Measurements from ENCODE around the gene IDUA.

IDUA gene

DNA sequence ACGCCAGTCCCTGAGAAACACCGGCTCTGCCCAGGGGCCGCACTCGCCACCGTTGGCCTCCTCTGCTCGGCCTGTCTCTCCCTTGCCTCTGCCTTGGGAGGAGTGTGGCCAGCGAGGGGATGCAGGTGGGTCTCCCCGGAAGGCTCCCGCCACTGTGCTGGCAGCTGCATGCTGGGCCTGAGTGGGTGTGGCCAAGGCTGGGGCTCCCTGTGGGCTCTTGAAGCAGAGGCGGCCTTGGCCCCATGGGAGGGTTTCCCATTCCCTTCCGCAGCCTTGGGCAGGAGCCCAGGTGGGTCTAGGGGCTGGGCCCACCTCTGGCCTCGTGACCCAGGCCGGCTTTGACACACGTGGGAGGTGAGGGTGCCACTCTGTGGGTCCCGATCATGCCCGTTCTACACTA is 43.7 kb downstream of the IDUA start:
- DNase-seq (ENCODE audit: low read depth in 2 of 2) = no peak

DNA sequence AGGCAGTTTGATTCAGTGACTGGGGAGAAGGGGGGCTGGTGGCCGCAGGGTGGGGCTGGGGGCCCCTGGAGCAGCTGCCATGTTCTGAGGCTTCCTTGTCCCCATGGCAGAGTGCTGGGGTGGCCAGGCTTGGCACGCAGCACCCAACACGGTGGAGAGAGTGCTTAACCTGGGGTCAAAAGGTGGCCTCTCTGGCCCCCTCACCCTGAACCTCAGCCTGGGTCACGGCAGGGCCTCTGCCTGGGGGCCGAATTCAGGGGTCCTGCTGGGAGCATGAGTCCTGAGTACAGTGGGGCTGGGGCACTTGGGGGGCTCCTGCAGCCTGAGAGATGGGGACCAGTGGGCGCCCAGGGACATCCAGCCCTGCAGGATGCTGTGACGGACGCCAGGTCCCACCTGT is 44.5 kb downstream of the IDUA start:
- DNase-seq (ENCODE audit: low read depth in 2 of 2) = no peak

DNA sequence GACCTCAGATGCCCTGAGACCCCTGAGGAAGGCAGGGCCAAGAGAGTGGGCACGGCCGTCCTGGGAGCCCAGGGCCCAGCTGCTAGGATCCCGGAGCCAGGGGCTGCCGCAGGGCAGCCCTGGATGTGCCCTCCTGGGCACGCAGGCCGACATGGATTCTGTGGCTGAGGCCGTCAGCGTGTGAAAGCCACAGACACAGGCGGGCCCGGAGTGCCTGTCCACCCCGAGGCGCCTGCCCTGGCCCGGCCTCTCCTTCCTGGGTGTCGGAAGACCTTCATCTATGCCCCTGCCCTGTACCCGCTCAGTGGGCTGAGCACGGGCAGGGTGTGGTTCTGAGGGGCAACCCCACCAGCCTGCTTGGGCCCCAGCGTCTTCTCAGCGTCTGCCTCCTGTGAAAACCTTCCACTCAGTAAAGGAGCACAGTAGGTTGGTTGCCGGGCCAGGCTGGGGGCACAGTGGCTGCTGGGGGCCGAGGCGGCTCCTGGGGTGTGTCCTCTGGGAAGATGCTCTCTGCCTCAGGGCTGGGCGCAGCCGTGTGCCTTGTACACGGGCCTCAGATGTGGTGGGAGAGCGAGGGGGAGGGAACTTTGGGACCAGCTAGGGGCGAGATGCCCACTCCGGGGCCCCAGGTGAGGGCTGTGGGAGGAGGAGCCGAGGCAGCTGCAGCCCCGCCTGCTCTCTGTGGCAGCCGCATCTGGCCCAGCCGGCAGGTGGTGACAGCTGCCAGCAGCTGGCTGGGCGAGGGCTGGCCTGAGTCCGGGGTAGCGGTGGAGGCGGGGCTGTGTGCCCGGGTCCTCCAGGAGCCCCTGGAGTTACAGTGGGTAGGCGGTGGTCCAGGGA is 45.3 kb downstream of the IDUA start:
- no peak for DNase-seq (ENCODE audit: low read depth in 2 of 2)

DNA sequence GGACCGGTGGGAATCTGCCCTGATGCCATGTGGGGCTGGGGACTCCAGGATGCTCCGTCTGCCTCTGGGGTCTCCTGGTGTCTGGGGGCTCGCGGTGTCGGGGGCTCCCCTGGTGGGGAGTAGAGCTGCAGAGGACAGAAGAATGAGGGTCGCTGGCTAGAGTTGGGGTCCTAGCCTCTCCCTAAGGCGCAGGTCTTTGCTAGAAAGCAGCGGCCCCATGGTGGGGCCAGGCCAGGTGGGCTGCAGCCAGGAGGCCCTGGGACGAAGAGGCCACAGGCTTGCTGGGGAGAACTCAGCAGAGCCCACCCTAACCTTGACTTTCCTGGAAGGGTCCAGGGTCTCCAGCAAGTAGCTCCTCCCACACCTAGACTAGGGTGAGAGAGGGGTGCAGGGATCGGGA is 46.0 kb downstream of the IDUA start:
- DNase-seq (ENCODE audit: low read depth in 2 of 2) = no peak

DNA sequence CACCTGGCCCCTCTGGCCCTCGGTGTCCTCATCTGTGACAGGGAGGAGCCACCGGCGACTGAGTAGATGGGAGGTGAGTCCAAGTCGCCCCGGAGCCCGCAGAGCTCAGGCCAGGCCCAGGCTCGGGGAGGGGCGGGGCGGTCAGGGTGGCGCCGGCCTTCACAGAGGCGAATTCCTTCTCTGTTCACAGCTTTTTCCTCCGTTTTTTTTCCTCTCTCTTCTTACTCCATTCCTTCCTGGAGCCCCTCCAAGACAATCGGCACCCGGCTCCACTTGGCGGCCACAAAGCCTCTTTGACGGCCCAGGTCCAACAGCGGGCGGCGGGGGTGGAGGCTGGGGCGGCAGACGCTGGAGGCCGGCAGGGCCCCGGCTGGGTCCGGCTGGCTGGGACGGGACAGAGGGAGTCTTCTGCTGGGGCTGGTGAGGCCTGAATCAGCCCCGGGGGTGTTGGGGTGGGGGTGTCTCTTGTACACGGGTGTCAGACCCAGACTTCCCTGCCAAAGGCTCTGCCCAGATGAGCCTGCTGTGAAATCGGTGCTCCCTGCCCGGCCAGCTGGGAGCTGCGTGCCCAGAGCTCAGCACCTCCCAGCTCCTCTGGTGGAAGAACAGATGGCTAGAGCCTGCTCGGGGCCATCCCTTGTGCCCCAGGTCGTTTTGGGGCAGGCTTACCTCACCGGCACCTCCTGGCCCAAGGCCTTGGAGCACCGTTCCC is 47.2 kb downstream of the IDUA start:
- no peak for DNase-seq (ENCODE audit: low read depth in 2 of 2)

DNA sequence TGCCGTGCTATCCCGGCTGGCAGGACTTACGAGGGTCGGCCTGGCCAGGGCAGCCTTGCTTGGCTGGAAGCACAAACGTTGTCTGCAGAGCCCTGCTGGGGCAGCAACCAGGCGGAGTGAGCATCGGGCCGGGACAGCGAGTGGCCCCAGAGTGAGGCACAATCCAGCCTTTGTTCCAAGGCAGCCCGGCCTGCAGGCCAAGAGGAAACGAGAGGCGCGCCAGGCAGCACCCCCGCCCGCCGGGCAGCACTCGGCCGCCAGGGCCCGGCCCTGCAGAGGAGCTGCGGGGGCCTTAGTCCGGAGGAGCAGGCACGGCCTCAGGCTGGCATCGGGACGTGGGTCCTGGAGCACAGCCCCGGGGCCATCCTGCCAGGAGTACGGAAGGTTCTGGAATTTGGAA is 48.7 kb downstream of the IDUA start:
- DNase-seq (ENCODE audit: low read depth in 2 of 2) = no peak

DNA sequence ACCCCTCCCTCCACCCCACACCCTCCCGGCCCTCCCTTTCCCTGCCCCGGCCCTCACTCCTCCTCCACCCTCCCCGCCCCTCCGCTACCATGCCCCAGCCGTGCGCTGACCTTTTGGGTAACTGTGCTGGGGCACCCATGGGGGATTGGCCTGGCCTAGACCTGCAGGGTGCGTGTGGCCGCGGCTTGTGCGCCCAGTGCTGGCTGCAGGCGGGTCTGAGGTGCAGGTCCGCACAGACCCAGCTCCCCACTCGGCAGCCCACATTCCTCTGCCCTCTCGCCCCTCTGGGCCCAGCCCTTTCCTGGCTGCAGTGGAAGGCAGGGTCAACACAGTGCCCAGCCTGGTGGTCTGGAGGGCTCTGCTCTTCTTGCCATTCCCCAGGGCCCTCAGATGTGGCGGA is 49.3 kb downstream of the IDUA start:
- DNase-seq (ENCODE audit: low read depth in 2 of 2) = no peak

DNA sequence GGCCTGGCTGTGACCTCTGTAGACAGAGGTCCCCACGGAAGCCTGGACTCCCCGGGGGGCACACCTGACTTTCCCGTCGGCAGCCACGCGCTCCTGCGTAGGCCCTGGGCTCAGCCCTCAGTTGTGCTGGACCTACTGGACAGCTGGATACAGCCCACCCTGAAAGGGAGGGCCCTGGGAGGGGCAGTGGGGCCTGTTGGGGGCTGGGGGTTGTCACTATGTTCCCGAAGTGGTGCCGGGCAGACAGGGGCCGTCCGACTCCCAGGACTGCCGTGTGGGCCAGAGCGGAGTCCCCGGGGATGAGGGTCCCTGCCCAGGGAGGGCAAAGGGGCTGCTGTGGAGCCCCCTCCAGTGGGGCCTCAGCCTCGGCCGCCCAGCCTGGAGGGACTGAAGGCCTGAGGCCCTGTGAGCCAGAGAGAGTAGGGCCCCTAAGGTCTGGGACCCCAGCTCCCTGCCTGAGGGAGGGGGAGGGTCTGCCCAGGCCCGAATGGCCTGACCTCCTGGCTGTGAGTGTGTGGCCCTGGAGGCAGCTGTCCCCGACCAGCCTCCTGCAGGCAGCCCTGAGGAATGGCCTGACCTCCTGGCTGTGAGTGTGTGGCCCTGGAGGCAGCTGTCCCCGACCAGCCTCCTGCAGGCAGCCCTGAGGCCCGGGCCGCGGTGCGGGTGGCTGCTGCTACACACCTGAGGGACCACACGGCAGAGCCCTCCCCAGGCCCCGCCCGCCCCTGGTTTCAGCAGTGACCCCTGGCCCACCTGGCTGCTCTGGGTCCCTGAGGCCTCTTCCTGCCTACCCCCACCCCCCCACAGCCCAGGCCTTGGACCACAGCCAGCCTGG is 50.3 kb downstream of the IDUA start:
- no peak for DNase-seq (ENCODE audit: low read depth in 2 of 2)

DNA sequence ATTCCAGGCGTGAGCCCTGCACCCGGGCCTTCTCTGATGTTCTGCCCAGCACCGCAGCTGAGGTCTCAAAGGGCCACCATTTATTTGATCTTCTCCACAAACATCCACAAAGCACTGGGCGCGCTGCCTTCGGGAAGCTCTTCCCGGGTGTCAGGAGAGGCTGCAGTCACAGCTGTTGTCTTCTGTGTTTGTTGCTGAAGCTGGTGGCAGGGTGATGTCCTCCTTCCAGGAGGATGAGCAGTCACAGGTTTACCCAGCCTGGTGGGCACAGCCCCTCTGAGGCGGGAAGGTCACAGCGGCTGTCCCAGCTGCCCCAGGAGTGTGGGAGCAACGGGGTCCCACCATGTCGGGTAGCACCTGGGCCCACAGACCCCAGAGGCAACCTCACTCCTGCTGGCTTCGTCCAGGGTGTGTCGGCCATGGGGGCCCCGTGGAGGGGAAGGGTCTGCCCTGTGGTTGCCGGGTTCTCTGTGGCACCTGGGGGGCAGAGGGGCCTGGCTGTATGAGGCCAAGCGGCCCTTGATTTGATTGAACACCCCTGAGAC is 52.2 kb downstream of the IDUA start:
- no peak for DNase-seq (ENCODE audit: low read depth in 2 of 2)

DNA sequence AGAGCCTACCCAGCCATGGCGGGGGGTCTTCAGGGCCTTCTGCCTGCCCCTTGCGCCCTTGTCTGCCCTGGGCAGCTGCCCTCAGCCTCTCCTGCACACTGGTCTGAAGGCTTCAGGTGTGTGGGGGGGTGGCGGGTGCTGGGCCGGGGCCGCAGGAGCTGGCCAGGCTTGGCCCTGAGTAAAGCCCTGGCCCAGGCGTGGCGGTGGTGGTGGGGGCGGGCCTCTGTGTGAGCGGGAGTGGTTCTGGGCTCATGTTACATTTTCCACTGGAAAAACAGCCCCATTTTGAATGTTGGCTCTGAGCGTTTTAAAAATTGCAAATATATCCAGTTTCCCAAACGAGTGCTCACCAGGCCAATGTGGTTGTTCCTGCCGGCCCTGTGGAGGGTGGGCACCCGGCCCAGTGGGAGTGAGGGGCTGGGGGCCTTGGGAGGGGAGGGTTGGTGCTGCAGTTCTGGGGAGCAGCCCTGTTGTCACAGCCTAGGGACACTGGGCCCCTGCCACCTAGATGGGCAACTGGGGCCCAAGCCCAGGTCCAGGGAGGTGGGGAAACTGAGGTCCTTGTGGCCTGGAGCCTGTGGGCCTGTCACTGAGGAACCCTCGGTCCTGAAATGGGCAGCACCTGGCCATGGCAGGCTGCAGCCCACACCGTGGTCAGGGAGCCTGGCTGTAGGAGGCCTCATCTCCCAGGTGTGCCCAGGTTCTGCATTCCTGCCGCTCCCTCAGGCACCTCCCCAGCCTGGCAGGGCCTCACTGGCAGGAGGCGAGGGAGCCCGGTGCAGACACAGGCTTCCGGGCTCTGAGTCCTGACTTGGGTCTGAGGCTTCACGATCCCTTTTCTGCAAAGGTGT is 52.9 kb downstream of the IDUA start:
- no peak for DNase-seq (ENCODE audit: low read depth in 2 of 2)

DNA sequence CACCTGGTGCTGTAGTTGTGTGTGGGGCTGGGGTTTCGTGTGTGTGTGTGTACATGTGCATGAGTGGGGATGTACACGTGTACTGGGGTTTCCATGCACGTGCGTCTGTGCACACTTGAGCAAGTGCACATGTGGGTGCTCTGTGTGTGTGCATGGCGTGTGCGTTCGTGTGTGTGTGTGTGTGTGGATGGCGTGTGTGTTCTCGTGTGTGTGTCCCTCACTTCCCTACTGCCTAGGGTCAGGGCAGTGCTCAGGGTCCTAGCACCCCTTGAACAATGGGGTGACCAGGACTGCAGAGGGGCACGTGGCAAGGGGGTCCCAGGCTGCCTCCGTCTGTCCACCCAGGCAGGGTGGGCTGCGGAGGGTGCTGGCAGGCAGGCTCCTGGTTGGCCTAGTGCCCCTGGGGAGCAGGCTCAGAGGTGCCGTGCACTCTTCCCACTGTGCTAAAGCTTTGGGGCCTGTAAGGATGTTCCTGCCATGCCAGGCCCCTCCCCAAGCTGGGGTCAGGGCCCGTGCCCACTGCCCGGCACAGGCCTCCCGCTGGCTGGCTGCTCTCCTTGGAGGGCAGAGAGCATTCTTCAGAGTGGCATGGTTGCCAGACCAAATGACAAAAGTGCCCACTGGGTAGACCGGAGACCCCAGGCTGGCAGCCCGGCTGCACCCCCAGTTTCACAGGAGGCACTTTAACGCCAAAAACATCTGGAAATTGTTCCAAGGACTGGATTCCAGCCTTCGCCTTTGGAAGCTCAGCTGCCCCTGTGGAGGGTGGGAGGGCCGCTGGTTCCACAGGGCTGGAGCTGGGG is 53.7 kb downstream of the IDUA start:
- DNase-seq (ENCODE audit: low read depth in 2 of 2) = no peak

DNA sequence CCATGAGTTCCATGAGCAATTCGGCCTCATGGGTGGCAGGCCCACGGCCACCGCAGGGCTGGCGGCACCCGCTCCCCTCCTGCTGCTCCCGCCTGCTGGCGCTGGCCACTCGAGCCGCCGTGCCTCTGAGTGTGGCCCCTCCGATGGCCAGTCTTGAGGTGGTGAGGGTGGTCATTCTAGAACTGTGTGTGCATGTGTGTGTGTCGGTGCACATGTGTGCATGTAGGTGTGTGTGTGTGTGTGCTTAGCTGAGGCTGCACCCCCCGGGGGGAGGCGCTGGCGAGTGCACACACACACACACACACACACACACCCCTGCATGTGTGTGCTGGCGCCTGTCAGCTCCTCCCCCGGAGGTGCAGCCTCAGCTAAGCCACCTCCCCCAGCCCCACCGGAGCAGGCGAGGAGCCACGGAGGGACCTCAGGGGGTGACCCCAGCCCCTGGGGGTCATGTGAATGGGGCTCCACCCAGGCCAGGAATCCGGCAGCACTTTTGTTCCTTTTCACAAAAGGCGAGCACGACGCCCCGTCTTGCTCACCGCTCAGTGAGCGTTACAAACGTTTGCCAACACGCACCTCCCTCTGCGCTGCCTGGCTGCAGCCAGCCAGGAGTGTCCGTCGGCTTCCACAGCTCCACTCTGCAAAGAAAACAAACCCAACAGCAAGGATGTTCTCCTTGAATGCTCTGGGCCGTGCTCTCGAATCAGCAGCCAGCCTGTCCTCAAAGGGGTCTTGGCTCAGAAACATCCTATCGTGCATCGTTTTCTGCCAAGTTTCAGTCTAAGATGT is 54.5 kb downstream of the IDUA start:
- DNase-seq (ENCODE audit: low read depth in 2 of 2) = no peak

DNA sequence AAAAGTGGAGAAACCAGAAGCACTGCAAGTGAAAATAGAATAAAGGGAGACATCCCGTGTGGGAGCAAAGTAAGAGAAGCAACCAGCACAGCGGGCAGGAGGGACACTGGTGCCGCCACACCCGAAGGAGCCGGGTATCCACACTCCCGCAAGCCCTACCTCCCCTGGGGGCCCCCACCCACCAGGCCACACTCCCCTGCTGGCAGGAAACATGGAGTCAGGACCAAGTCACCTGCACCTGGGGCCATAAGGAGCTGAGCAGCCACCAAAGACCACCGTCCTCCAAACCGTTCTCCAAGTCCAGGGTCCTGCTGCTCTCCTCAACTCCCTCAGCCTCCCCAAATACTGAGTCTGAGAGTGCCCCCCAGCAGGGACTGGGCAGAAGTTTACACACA is 55.1 kb downstream of the IDUA start:
- no peak for DNase-seq (ENCODE audit: low read depth in 2 of 2)

DNA sequence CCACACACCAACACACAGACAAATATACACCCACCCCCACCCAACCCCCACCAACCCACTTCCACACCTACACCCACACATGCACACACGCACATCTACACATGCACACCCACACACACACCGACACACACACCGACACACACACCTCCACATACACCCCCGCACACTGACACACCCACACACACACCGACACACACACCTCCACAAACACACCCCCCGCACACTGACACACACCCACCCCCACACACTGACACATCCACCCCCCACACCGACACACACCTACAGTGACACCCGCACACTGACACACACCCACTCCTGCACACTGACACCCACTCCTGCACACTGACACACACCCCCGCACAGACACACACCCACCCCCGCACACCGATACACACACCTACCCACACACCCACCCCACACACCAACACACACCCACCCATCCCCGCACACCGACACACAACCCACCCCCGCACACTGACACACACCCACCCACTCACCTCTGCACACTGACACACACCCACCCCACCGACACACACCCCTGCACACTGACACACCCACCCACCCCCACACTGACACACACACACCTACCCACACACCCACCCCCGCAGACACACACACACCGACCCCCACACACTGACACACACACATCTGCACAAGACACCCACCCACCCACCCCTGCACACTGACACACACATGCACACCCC is 55.7 kb downstream of the IDUA start:
- no peak for DNase-seq (ENCODE audit: low read depth in 2 of 2)

DNA sequence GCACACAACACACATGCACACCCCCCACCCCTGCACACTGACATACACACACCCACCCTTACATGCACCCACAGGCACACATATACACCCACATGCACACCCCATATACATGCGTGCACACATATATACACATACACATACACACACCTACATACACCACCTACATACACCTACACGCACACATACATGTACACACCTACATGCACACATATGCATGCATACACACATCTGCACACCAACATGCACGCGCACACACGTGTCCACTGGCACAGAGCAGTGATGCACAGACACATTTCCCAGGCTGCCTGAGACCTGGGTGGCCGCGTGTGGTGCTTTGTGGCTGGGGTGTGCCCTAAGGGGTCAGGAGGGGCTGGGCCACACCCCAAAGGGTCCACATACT is 56.3 kb downstream of the IDUA start:
- no peak for DNase-seq (ENCODE audit: low read depth in 2 of 2)

DNA sequence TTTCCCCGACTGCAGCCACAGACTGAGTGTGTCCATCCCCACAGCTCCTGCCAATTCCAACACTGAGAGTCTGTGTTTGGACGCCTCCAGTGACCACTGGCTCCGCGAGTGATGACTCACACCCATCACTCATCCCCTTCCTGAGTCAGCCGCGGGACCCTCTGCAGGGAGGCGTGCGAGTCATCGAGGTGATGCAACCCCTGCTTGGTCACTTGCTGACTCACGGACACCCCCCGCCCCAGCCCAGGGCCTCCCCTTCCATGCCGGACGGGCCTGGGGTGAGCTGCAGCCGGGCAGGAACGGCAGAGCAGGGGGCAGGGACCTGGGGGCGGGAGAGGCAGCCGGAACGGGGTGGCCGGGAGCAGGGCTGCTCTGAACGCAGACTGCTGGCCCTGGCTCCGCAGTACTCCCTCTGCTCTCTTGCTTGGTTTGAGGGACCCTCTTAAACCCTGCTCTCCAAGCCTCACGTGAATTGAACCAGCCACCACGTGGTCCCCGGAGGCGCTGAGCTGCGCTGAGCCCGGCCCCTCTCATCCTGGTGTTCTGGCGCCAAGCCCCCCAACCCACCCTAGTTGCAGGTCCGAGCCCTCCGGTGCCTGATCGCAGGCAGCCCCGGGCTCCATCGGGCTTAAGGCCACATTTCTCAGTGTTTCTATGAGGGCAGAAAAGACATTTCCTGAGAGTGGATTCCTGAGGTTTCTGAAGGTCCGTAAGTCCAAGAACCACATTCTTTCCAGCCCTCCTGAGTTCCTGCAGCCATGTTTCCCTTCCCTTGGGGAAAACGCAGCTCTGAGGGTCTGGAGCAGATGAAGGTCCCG is 57.0 kb downstream of the IDUA start:
- no peak for DNase-seq (ENCODE audit: low read depth in 2 of 2)

DNA sequence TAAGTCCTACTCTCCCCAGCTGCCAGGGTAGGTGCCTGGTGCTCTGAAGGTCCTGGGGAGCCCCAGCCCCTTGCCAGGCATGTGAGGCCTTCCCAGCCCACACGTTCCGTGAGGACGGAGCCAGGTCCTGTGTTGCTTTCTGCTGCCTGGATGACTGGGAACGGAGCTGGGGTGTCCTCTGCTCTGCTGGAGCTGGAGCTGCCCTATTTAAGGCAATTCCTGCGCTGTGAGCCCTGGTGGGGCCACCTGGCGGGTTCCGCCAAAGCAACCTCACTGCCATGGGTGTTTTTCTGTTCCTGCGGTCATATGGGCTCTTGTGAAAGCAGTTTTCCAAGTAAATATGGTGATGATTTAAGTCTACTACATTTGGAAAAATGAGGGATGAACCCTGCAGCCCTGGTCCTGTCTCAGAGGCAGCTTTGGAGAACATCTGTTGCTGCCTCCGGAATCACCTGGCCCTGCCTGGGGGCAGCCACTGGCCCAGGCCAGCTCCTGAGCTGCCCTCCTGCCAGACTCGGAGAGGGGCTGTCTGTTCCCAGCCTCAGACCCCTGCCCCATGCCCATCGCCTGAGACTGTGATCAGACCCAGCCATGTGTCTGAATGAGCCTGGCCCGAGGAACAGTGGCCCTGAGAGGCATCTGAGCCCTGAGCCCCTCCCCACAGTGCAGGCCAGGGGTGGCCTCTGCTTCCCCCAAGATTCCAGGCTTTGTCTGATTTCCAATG is 57.8 kb downstream of the IDUA start:
- no peak for DNase-seq (ENCODE audit: low read depth in 2 of 2)
